WI38 (cell line): ENCODE results near the gene STIM1.
"Not testable (repeated sequence)": the region's sequence is repeated elsewhere in the genome, so short reads cannot be mapped to it uniquely, and the experiment has no call there.

Experiments used
- H3K4me3 ChIP-seq: 2 replicates; pipeline ENCODE4 v1.5.1; 2011; ENCODE audit warnings: low read depth, mild to moderate bottlenecking, control low read depth, low read length
- CTCF ChIP-seq: IDR thresholded peaks from 2 replicates; pipeline ENCODE4 v1.5.1; 2012; ENCODE audit warnings: low read depth, mild to moderate bottlenecking, control low read depth, low read length

The STIM1 gene

GRCh38 chr11:3854977-3855807 is at the start of gene STIM1:
Gene STIM1, plus strand, starts transcription at chr11:3855664. Its CDS starts 607 bp downstream, at chr11:3856271.
- peak; percentile 84 for TF ChIP-seq CTCF
- peak within 1 kb of the TSS; percentile 88 for H3K4me3 ChIP-seq

- H3K4me3 ChIP-seq: peak within 1 kb of the TSS; percentile 79
- TF ChIP-seq CTCF: peak; percentile 83
These were observed 47.3 kb upstream of the STIM1 start, which contains the start of gene PGAP2 for GRCh38 chr11:3807909-3808860. Gene PGAP2, plus strand, starts transcription at chr11:3808560. Its CDS starts 2,700 bp downstream, at chr11:3811260.

- no peak for TF ChIP-seq CTCF
- peak overlapping the region; percentile 79 for H3K4me3 ChIP-seq
These were observed 46.4 kb upstream of the STIM1 start for GRCh38 chr11:3808861-3809623.

- TF ChIP-seq CTCF: no peak
- H3K4me3 ChIP-seq: no peak overlapping the region
These were observed 45.9 kb upstream of the STIM1 start for GRCh38 chr11:3809624-3809928.

- no peak for TF ChIP-seq CTCF
- H3K4me3 ChIP-seq: no peak overlapping the region
These were observed 45.0 kb upstream of the STIM1 start for GRCh38 chr11:3810446-3810845.

- TF ChIP-seq CTCF: no peak
- H3K4me3 ChIP-seq: no peak overlapping the region
These were observed 44.5 kb upstream of the STIM1 start for GRCh38 chr11:3810951-3811350.

- not testable (repeated sequence) for H3K4me3 ChIP-seq
These were observed 40.6 kb upstream of the STIM1 start for GRCh38 chr11:3814832-3815231.
